H9 (cell line): ENCODE data around the gene FLVCR2. TPM values are rescaled to one million over a fixed set of nuclear protein-coding genes. Genes with fewer than 3 reads are reported as not detected.

Experiments used
- DNase-seq: peaks from one replicate; pipeline ENCODE4 v3.0.0-alpha.2; 2017
- H2AFZ ChIP-seq: one replicate; pipeline ENCODE4 v1.6.1; 2013; ENCODE audit warnings: mild to moderate bottlenecking, low read length, control low read depth, moderate library complexity
- H2AK5ac ChIP-seq: 2 replicates; pipeline ENCODE4 v1.6.1; 2013; ENCODE audit warnings: low read length, control low read depth, mixed read lengths; ENCODE audit not compliant: insufficient read length
- H2BK120ac ChIP-seq: one replicate; pipeline ENCODE4 v1.6.1; 2013; ENCODE audit warnings: low read depth, mild to moderate bottlenecking, low read length, control low read depth, inconsistent platforms; ENCODE audit not compliant: poor library complexity, severe bottlenecking
- H2BK12ac ChIP-seq: 2 replicates; pipeline ENCODE4 v1.6.1; 2013; ENCODE audit warnings: low read length, control low read depth, mixed read lengths, low read depth; ENCODE audit not compliant: insufficient read length
- H2BK15ac ChIP-seq: 2 replicates; pipeline ENCODE4 v1.6.1; 2013; ENCODE audit warnings: low read depth, low read length, control low read depth
- H2BK20ac ChIP-seq: one replicate; pipeline ENCODE4 v1.6.1; 2013; ENCODE audit warnings: low read depth, mild to moderate bottlenecking, low read length, control low read depth, inconsistent platforms; ENCODE audit not compliant: poor library complexity, severe bottlenecking
- H2BK5ac ChIP-seq: 2 replicates; pipeline ENCODE4 v1.6.1; 2013; ENCODE audit warnings: low read length, control low read depth, mixed read lengths; ENCODE audit not compliant: insufficient read length
- H3K14ac ChIP-seq: 2 replicates; pipeline ENCODE4 v1.6.1; 2013; ENCODE audit warnings: low read length, control low read depth; ENCODE audit not compliant: insufficient read depth
- H3K18ac ChIP-seq: 2 replicates; pipeline ENCODE4 v1.6.1; 2013; ENCODE audit warnings: low read depth, mild to moderate bottlenecking, mixed read lengths, low read length, control low read depth; ENCODE audit not compliant: insufficient read length
- H3K23ac ChIP-seq: 2 replicates; pipeline ENCODE4 v1.6.1; 2013; ENCODE audit warnings: low read length, control low read depth, mixed read lengths, low read depth; ENCODE audit not compliant: insufficient read length
- H3K23me2 ChIP-seq: 2 replicates; pipeline ENCODE4 v1.6.1; 2013; ENCODE audit warnings: low read depth, mild to moderate bottlenecking, mixed read lengths, low read length, control low read depth; ENCODE audit not compliant: insufficient read length, poor library complexity, severe bottlenecking
- H3K27ac ChIP-seq: 2 replicates; pipeline ENCODE4 v1.5.1; 2013; ENCODE audit warnings: low read length, control low read depth, mixed read lengths, low read depth; ENCODE audit not compliant: insufficient read length
- H3K27me3 ChIP-seq: 2 replicates; pipeline ENCODE4 v1.6.1; 2013; ENCODE audit warnings: low read length, control low read depth, inconsistent platforms; ENCODE audit not compliant: insufficient read depth
- H3K4ac ChIP-seq: 2 replicates; pipeline ENCODE4 v1.6.1; 2013; ENCODE audit warnings: low read depth, mild to moderate bottlenecking, control low read depth, inconsistent platforms, low read length, moderate library complexity
- H3K4me1 ChIP-seq: 2 replicates; pipeline ENCODE4 v1.6.1; 2013; ENCODE audit warnings: low read length, control low read depth, inconsistent platforms; ENCODE audit not compliant: insufficient read depth
- H3K4me2 ChIP-seq: 2 replicates; pipeline ENCODE4 v1.6.1; 2013; ENCODE audit warnings: low read length, control low read depth, mixed read lengths; ENCODE audit not compliant: insufficient read length, insufficient read depth
- H3K56ac ChIP-seq: 2 replicates; pipeline ENCODE4 v1.6.1; 2013; ENCODE audit warnings: low read depth, mild to moderate bottlenecking, mixed read lengths, low read length, control low read depth; ENCODE audit not compliant: insufficient read length
- H3K79me1 ChIP-seq: 2 replicates; pipeline ENCODE4 v1.6.1; 2013; ENCODE audit warnings: low read depth, mild to moderate bottlenecking, moderate library complexity, low read length, control low read depth, inconsistent platforms; ENCODE audit not compliant: insufficient read depth, poor library complexity, severe bottlenecking
- H3K79me2 ChIP-seq: 2 replicates; pipeline ENCODE4 v1.6.1; 2013; ENCODE audit warnings: low read length, control low read depth, inconsistent platforms; ENCODE audit not compliant: insufficient read depth
- H3K9ac ChIP-seq: 2 replicates; pipeline ENCODE4 v1.6.1; 2013; ENCODE audit warnings: low read length, control low read depth, mixed read lengths; ENCODE audit not compliant: insufficient read length; ENCODE audit errors: extremely low read depth
- H3K9me3 ChIP-seq: one replicate; pipeline ENCODE4 v1.6.1; 2013; ENCODE audit warnings: low read depth, low read length, inconsistent platforms; ENCODE audit not compliant: control insufficient read depth
- H3T11ph ChIP-seq: one replicate; pipeline ENCODE4 v1.6.1; 2013; ENCODE audit warnings: mild to moderate bottlenecking, low read length, control low read depth, inconsistent platforms
- H4K20me1 ChIP-seq: one replicate; pipeline ENCODE4 v1.6.1; 2013; ENCODE audit not compliant: control insufficient read depth, insufficient read length, insufficient read depth
- H4K5ac ChIP-seq: 2 replicates; pipeline ENCODE4 v1.6.1; 2013; ENCODE audit warnings: low read depth, mild to moderate bottlenecking, mixed read lengths, low read length, control low read depth; ENCODE audit not compliant: insufficient read length
- H4K8ac ChIP-seq: replicated peaks from 2 replicates; pipeline ENCODE4 v1.6.1; 2013; ENCODE audit warnings: low read length, control low read depth, mixed read lengths, low read depth; ENCODE audit not compliant: insufficient read length
- H4K91ac ChIP-seq: 2 replicates; pipeline ENCODE4 v1.6.1; 2013; ENCODE audit warnings: low read depth, mild to moderate bottlenecking, moderate library complexity, mixed read lengths, low read length, control low read depth; ENCODE audit not compliant: insufficient read length
- H3K27ac Mint-ChIP-seq, 3 experiments: 2 replicates in 2 of 3; 3 replicates in 1 of 3; pipeline ENCODE4 v1.8.0; 2020 to 2021; ENCODE audit warnings: mixed read lengths in 3 of 3, mild to moderate bottlenecking in 1 of 3, moderate library complexity in 1 of 3
- H3K27me3 Mint-ChIP-seq: 2 replicates; pipeline ENCODE4 v1.8.0; 2021; ENCODE audit warnings: low read depth, mild to moderate bottlenecking, moderate library complexity, mixed read lengths
- H3K36me3 Mint-ChIP-seq, 3 experiments: 2 replicates in 2 of 3; 3 replicates in 1 of 3; pipeline ENCODE4 v1.8.0; 2020 to 2021; ENCODE audit warnings: low read depth in 3 of 3, mixed read lengths in 3 of 3; ENCODE audit not compliant: insufficient read depth in 1 of 3
- H3K4me1 Mint-ChIP-seq, 2 experiments: 2 replicates each; pipeline ENCODE4 v1.8.0; 2020; ENCODE audit warnings: mixed read lengths in 2 of 2
- H3K4me3 Mint-ChIP-seq, 2 experiments: 2 replicates in 1 of 2; 3 replicates in 1 of 2; pipeline ENCODE4 v1.8.0; 2020 to 2021; ENCODE audit warnings: mild to moderate bottlenecking in 2 of 2, mixed read lengths in 2 of 2, moderate library complexity in 1 of 2
- H3K9me3 Mint-ChIP-seq, 2 experiments: 2 replicates in 1 of 2; 3 replicates in 1 of 2; pipeline ENCODE4 v1.8.0; 2020; ENCODE audit warnings: mild to moderate bottlenecking in 2 of 2, mixed read lengths in 2 of 2, moderate library complexity in 1 of 2
- CTCF ChIP-seq: fragments of 200-600 bp; sonication (generic); conservative IDR thresholded peaks from 3 replicates; pipeline ENCODE4 v1.8.0; 2021; ENCODE audit warnings: antibody characterized with exemption, mild to moderate bottlenecking
- WGBS: extraction: QIAGEN DNeasy Blood & Tissue Kit; methylation state at CpG from one replicate; pipeline ENCODE4 v1.1.7; 2013; ENCODE audit warnings: missing lambda C conversion rate, low lambda C conversion rate, mixed read lengths; ENCODE audit not compliant: insufficient read length; ENCODE audit errors: extremely low coverage; 5-methylcytosine and 5-hydroxymethylcytosine counted together
- total RNA-seq: library from RNA; stranded (reverse); gene quantifications from 2 replicates; pipeline ENCODE4 v1.2.1, GENCODE V29; 2021

The FLVCR2 gene
- total RNA-seq, 1 experiment from 2014 or later = 7.1 TPM

GRCh38 chr14:75625034-75625433 lies 46.6 kb downstream of the FLVCR2 start:
- Histone ChIP-seq H3K79me2 (no peaks in the 10 kb centered on the region), H3K27ac (no peak overlapping the region), H3K9ac (no peak overlapping the region), H3K9me3 (no peaks in the 10 kb centered on the region), H2AK5ac (no peak overlapping the region), H3K27me3 (no peaks in the 10 kb centered on the region), H3K4ac (no peak overlapping the region), H3K23me2 (no peaks in the 10 kb centered on the region), H4K20me1 (no peaks in the 10 kb centered on the region), H2BK12ac (no peak overlapping the region), H2AFZ (no peak overlapping the region), H4K5ac (no peak overlapping the region), H2BK20ac (no peak overlapping the region), H2BK15ac (no peak overlapping the region), H3K4me2 (no peak overlapping the region), H3K56ac (no peak overlapping the region), H3K14ac (no peak overlapping the region), H4K91ac (no peak overlapping the region), H3K23ac (no peak overlapping the region), H2BK5ac (no peak overlapping the region), H3K79me1 (no peaks in the 10 kb centered on the region), H3K4me1 (peaks cover 3% of the 10 kb centered on the region; the same call in 1 of the 2 replicates), H4K8ac (no peak overlapping the region), H3T11ph (no peak overlapping the region), H2BK120ac (no peak overlapping the region), H3K18ac (no peak overlapping the region)
- no peak for DNase-seq
- Mint-ChIP-seq H3K4me3 (no peak overlapping the region), H3K4me1 (peaks cover 1 to 12% of the 10 kb centered on the region in 2 experiments), H3K36me3 (no peaks in the 10 kb centered on the region; a peak in 1 of 7 replicates), H3K27me3 (no peaks in the 10 kb centered on the region), H3K27ac (no peak overlapping the region), H3K9me3 (no peaks in the 10 kb centered on the region)
- no CpG with 5 or more reads among the region's 3 CpGs for WGBS
- no peak for TF ChIP-seq CTCF
